GM12872 (cell line): ENCODE results near the gene PHC3.

Source experiments
- TF ChIP-seq, protein P1 (sequence below): IDR thresholded peaks from 3 replicates; pipeline ENCODE4 v1.5.1; 2011; ENCODE audit warnings: low read depth, mild to moderate bottlenecking, low read length, moderate library complexity; ENCODE audit not compliant: insufficient read depth

PHC3 gene

DNA sequence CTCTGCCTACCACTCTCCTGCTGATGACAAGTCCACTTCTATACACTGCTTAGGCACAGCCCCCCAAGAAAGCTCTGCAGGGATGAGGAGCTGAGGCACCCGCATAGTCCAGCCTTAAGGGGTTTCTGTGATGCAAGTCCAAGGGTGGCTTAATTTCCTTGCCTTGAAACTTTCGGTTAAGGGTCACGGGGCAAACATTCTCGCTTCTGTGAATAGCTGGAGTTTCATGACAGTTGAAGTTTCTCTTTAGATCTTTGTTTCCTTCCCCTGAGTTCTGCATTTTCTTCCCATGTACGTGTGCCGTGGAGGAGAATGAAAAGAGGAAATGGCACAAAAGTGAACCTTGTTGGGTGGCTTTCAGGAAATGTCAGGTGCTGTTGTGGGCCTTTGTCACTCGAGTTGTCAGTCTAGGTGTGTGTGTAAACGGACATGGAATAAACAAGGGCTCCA lies 136.7 kb downstream of the PHC3 start:
- TF ChIP-seq, protein P1, sequence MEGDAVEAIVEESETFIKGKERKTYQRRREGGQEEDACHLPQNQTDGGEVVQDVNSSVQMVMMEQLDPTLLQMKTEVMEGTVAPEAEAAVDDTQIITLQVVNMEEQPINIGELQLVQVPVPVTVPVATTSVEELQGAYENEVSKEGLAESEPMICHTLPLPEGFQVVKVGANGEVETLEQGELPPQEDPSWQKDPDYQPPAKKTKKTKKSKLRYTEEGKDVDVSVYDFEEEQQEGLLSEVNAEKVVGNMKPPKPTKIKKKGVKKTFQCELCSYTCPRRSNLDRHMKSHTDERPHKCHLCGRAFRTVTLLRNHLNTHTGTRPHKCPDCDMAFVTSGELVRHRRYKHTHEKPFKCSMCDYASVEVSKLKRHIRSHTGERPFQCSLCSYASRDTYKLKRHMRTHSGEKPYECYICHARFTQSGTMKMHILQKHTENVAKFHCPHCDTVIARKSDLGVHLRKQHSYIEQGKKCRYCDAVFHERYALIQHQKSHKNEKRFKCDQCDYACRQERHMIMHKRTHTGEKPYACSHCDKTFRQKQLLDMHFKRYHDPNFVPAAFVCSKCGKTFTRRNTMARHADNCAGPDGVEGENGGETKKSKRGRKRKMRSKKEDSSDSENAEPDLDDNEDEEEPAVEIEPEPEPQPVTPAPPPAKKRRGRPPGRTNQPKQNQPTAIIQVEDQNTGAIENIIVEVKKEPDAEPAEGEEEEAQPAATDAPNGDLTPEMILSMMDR: no peak

- TF ChIP-seq, protein P1: no peak
Measured at GRCh38 chr3:170044271-170044670, 137.3 kb downstream of the PHC3 start.

- TF ChIP-seq, protein P1: no peak
Measured at GRCh38 chr3:170043506-170043905, 138.0 kb downstream of the PHC3 start.

- TF ChIP-seq, protein P1: no peak
Measured at GRCh38 chr3:170040418-170040817, 141.1 kb downstream of the PHC3 start.

GRCh38 chr3:170038434-170039110 lies 143.0 kb downstream of the PHC3 start:
- TF ChIP-seq, protein P1: 0 out of 3 replicates have a peak, but pooled peaks have one; percentile 28
